Activated T-helper 17 cell treated with anti-CD3 and anti-CD28 coated beads, Interleukin-2, amount 50 U/mL, for 72 hours (primary cell): ENCODE results near the gene SECISBP2. TPM values are rescaled to one million over a fixed set of nuclear protein-coding genes. Genes with fewer than 3 reads are reported as not detected.
"Not testable (repeated sequence)": the region's sequence is repeated elsewhere in the genome, so short reads cannot be mapped to it uniquely, and the experiment has no call there.

ENCODE experiments used
- ATAC-seq: fragments of 150-1000 bp; cut with Tn5 transposase; replicated peaks from 2 replicates; pipeline ENCODE4 v1.10.0; 2021; ENCODE audit warnings: mild to moderate bottlenecking, moderate library complexity
- H3K27ac Mint-ChIP-seq: one replicate; pipeline ENCODE4 v1.8.0; 2022; ENCODE audit warnings: mixed read lengths
- H3K27me3 Mint-ChIP-seq: one replicate; pipeline ENCODE4 v1.8.0; 2022; ENCODE audit warnings: mixed read lengths
- H3K36me3 Mint-ChIP-seq: one replicate; pipeline ENCODE4 v1.8.0; 2022; ENCODE audit warnings: low read depth, mild to moderate bottlenecking, mixed read lengths
- H3K4me1 Mint-ChIP-seq: one replicate; pipeline ENCODE4 v1.8.0; 2022; ENCODE audit warnings: mixed read lengths
- H3K4me3 Mint-ChIP-seq: one replicate; pipeline ENCODE4 v1.8.0; 2022; ENCODE audit warnings: mild to moderate bottlenecking, mixed read lengths
- H3K9me3 Mint-ChIP-seq: one replicate; pipeline ENCODE4 v1.8.0; 2022; ENCODE audit warnings: mixed read lengths
- total RNA-seq, 2 donors: library from RNA; stranded (reverse); gene quantifications; one replicate each; pipeline ENCODE4 v1.2.3, GENCODE V29; 2022

Gene SECISBP2
- total RNA-seq, 2 donors from 2014 or later: 33.1 to 40.1 TPM

GRCh38 chr9:89315482-89315881 is 2.8 kb upstream of the SECISBP2 start:
- ATAC-seq: no peak
- peaks cover 97% of the 10 kb centered on the region for H3K36me3 Mint-ChIP-seq

GRCh38 chr9:89317282-89317681 is 1.0 kb upstream of the SECISBP2 start:
- Mint-ChIP-seq H3K9me3 (no peaks in the 10 kb centered on the region), H3K36me3 (peaks cover 99% of the 10 kb centered on the region), H3K4me1 (peaks cover 42% of the 10 kb centered on the region), H3K4me3 (peak overlapping the region; percentile 93), H3K27me3 (no peaks in the 10 kb centered on the region), H3K27ac (peak overlapping the region; percentile 97)
- no peak for ATAC-seq

More at GRCh38 chr9:89315482-89315881, 2.8 kb upstream of the SECISBP2 start:
- Mint-ChIP-seq H3K4me3 (no peak overlapping the region), H3K27me3 (no peaks in the 10 kb centered on the region), H3K4me1 (peaks cover 36% of the 10 kb centered on the region), H3K27ac (no peak overlapping the region), H3K9me3 (no peaks in the 10 kb centered on the region)

- ATAC-seq: no peak
- Mint-ChIP-seq H3K4me3 (peak overlapping the region; percentile 93), H3K36me3 (peaks cover 98% of the 10 kb centered on the region), H3K4me1 (peaks cover 46% of the 10 kb centered on the region), H3K9me3 (no peaks in the 10 kb centered on the region), H3K27ac (peak overlapping the region; percentile 97), H3K27me3 (no peaks in the 10 kb centered on the region)
Measured at GRCh38 chr9:89319015-89319905, 960 bp downstream of the SECISBP2 start.

GRCh38 chr9:89323390-89323789 is 5.1 kb downstream of the SECISBP2 start:
- peaks cover 27% of the 10 kb centered on the region for H3K4me1 Mint-ChIP-seq

GRCh38 chr9:89325733-89326132 is 7.4 kb downstream of the SECISBP2 start:
- peak overlapping the region; percentile 30 for H3K27ac Mint-ChIP-seq
- peaks cover 99% of the 10 kb centered on the region for H3K36me3 Mint-ChIP-seq
- H3K27me3 Mint-ChIP-seq: no peaks in the 10 kb centered on the region
- H3K4me1 Mint-ChIP-seq: peaks cover 18% of the 10 kb centered on the region
- no peak for ATAC-seq
- H3K9me3 Mint-ChIP-seq: no peaks in the 10 kb centered on the region
- no peak overlapping the region for H3K4me3 Mint-ChIP-seq

More at GRCh38 chr9:89323390-89323789, 5.1 kb downstream of the SECISBP2 start:
- Mint-ChIP-seq H3K4me3 (no peak overlapping the region), H3K36me3 (peaks cover 98% of the 10 kb centered on the region), H3K27ac (peak overlapping the region; percentile 60), H3K9me3 (no peaks in the 10 kb centered on the region), H3K27me3 (no peaks in the 10 kb centered on the region)
- no peak for ATAC-seq

- Mint-ChIP-seq H3K4me1 (peaks cover 4% of the 10 kb centered on the region), H3K4me3 (no peak overlapping the region), H3K27ac (no peak overlapping the region), H3K36me3 (peaks cover 100% of the 10 kb centered on the region), H3K27me3 (no peaks in the 10 kb centered on the region), H3K9me3 (no peaks in the 10 kb centered on the region)
- no peak for ATAC-seq
Measured at GRCh38 chr9:89328064-89328463, 9.8 kb downstream of the SECISBP2 start.

GRCh38 chr9:89329917-89330316 is 11.6 kb downstream of the SECISBP2 start:
- H3K4me1 Mint-ChIP-seq: no peaks in the 10 kb centered on the region
- H3K36me3 Mint-ChIP-seq: peaks cover 100% of the 10 kb centered on the region
- H3K27me3 Mint-ChIP-seq: no peaks in the 10 kb centered on the region
- no peak for ATAC-seq
- no peak overlapping the region for H3K27ac Mint-ChIP-seq
- H3K9me3 Mint-ChIP-seq: no peaks in the 10 kb centered on the region
- no peak overlapping the region for H3K4me3 Mint-ChIP-seq

GRCh38 chr9:89330513-89330912 is 12.2 kb downstream of the SECISBP2 start:
- ATAC-seq: no peak
- H3K4me1 Mint-ChIP-seq: no peaks in the 10 kb centered on the region
- no peaks in the 10 kb centered on the region for H3K9me3 Mint-ChIP-seq
- H3K36me3 Mint-ChIP-seq: peaks cover 100% of the 10 kb centered on the region
- H3K27me3 Mint-ChIP-seq: no peaks in the 10 kb centered on the region
- H3K4me3 Mint-ChIP-seq: no peak overlapping the region
- no peak overlapping the region for H3K27ac Mint-ChIP-seq

- Mint-ChIP-seq H3K4me1 (peaks cover 46% of the 10 kb centered on the region), H3K9me3 (no peaks in the 10 kb centered on the region), H3K27me3 (no peaks in the 10 kb centered on the region), H3K36me3 (peaks cover 100% of the 10 kb centered on the region), H3K4me3 (peak overlapping the region; percentile 69), H3K27ac (peak overlapping the region; percentile 89)
- peak; percentile 59 for ATAC-seq
Measured at GRCh38 chr9:89339807-89340206, 21.5 kb downstream of the SECISBP2 start.

- Mint-ChIP-seq H3K4me3 (peak overlapping the region; percentile 69), H3K27ac (peak overlapping the region; percentile 89), H3K9me3 (no peaks in the 10 kb centered on the region), H3K36me3 (peaks cover 100% of the 10 kb centered on the region), H3K27me3 (no peaks in the 10 kb centered on the region), H3K4me1 (peaks cover 50% of the 10 kb centered on the region)
- peak; percentile 94 for ATAC-seq
Measured at GRCh38 chr9:89340332-89340731, 22.0 kb downstream of the SECISBP2 start.

- H3K4me3 Mint-ChIP-seq: no peak overlapping the region
- H3K27ac Mint-ChIP-seq: no peak overlapping the region
- H3K4me1 Mint-ChIP-seq: peaks cover 55% of the 10 kb centered on the region
Measured at GRCh38 chr9:89342213-89342612, 23.9 kb downstream of the SECISBP2 start.

GRCh38 chr9:89342948-89343347 is 24.6 kb downstream of the SECISBP2 start:
- peak overlapping the region; percentile 65 for H3K27ac Mint-ChIP-seq
- no peaks in the 10 kb centered on the region for H3K27me3 Mint-ChIP-seq
- no peaks in the 10 kb centered on the region for H3K9me3 Mint-ChIP-seq
- no peak for ATAC-seq
- peaks cover 100% of the 10 kb centered on the region for H3K36me3 Mint-ChIP-seq
- H3K4me1 Mint-ChIP-seq: peaks cover 50% of the 10 kb centered on the region
- no peak overlapping the region for H3K4me3 Mint-ChIP-seq

More at GRCh38 chr9:89342213-89342612, 23.9 kb downstream of the SECISBP2 start:
- H3K9me3 Mint-ChIP-seq: no peaks in the 10 kb centered on the region
- no peak for ATAC-seq
- peaks cover 100% of the 10 kb centered on the region for H3K36me3 Mint-ChIP-seq
- no peaks in the 10 kb centered on the region for H3K27me3 Mint-ChIP-seq

- H3K27ac Mint-ChIP-seq: peak overlapping the region; percentile 65
- peak overlapping the region; percentile 52 for H3K4me3 Mint-ChIP-seq
- H3K9me3 Mint-ChIP-seq, H3K27me3 Mint-ChIP-seq: not testable (repeated sequence)
- ATAC-seq: peak; percentile 56
- H3K36me3 Mint-ChIP-seq: peaks cover 100% of the 10 kb centered on the region
- H3K4me1 Mint-ChIP-seq: peaks cover 46% of the 10 kb centered on the region
Measured at GRCh38 chr9:89343812-89344211, 25.5 kb downstream of the SECISBP2 start.

- no peaks in the 10 kb centered on the region for H3K9me3 Mint-ChIP-seq
- peaks cover 40% of the 10 kb centered on the region for H3K4me1 Mint-ChIP-seq
- peak; percentile 37 for ATAC-seq
- H3K27ac Mint-ChIP-seq: peak overlapping the region; percentile 18
- H3K27me3 Mint-ChIP-seq: no peaks in the 10 kb centered on the region
- peaks cover 100% of the 10 kb centered on the region for H3K36me3 Mint-ChIP-seq
- no peak overlapping the region for H3K4me3 Mint-ChIP-seq
Measured at GRCh38 chr9:89345476-89345875, 27.2 kb downstream of the SECISBP2 start.

GRCh38 chr9:89346696-89347095 is 28.4 kb downstream of the SECISBP2 start:
- no peaks in the 10 kb centered on the region for H3K9me3 Mint-ChIP-seq
- no peak overlapping the region for H3K27ac Mint-ChIP-seq
- ATAC-seq: no peak
- H3K4me3 Mint-ChIP-seq: no peak overlapping the region
- no peaks in the 10 kb centered on the region for H3K27me3 Mint-ChIP-seq
- H3K4me1 Mint-ChIP-seq: peaks cover 41% of the 10 kb centered on the region
- H3K36me3 Mint-ChIP-seq: peaks cover 100% of the 10 kb centered on the region
